HepG2 (cell line): ENCODE measurements around the gene PLXNB2. TPM values are rescaled to one million over a fixed set of nuclear protein-coding genes. Genes with fewer than 3 reads are reported as not detected.
A peak's percentile ranks its signal among the peaks of the same experiment; 100 is the strongest.

Source experiments
- ATAC-seq: fragments of 200-7000 bp; cut with Tn5 transposase; 3 replicates; pipeline ENCODE4 v1.9.1; 2020; ENCODE audit warnings: mild to moderate bottlenecking, moderate library complexity
- BruUV-seq: library from RNA; stranded (reverse); fragments of 400-500 nt; replicated peaks from 2 replicates; lab custom pipeline; 2021; lab: Mats Ljungman, UMichigan
- CTCF ChIA-PET: fragments of 300-600 bp; formaldehyde crosslinking; extraction: SDS; loops from one replicate; lab custom pipeline; 2021; ENCODE audit warnings: low total read pairs, inconsistent platforms, low intra/inter-chr PET ratio; lab: Yijun Ruan, JAX
- POLR2A ChIA-PET: fragments of 350-600 bp; sonication (Branson Sonifier 250); formaldehyde crosslinking; loops from one replicate; lab custom pipeline; 2020; ENCODE audit warnings: antibody characterized with exemption, inconsistent platforms; lab: Yijun Ruan, JAX
- DNase-seq: peaks from one replicate; pipeline ENCODE4 v3.0.0-alpha.2; 2015; ENCODE audit warnings: low spot score
- FAIRE-seq: peaks from 3 replicates; lab custom pipeline; 2011; peaks lifted over from hg19 to GRCh38; lab: Jason Lieb, UNC
- H2AFZ ChIP-seq: one replicate; pipeline ENCODE4 v1.6.1; 2011; ENCODE audit warnings: low read length, inconsistent platforms
- H3K27ac ChIP-seq: fragments of 300-600 bp; 3 replicates; pipeline ENCODE4 v1.8.0; 2011; ENCODE audit warnings: mixed run types, mild to moderate bottlenecking, mixed read lengths, low read length, inconsistent platforms; ENCODE audit not compliant: insufficient read depth; ENCODE audit errors: extremely low read length
- H3K27me3 ChIP-seq, 2 experiments: fragments of 200-600 bp in 1 of 2; 2 replicates in 1 of 2; 3 replicates in 1 of 2; pipeline versions ENCODE4 v1.6.0 to v1.8.0; 2011; ENCODE audit warnings: low read length in 2 of 2, mild to moderate bottlenecking in 2 of 2, moderate library complexity in 2 of 2, inconsistent platforms in 1 of 2; ENCODE audit not compliant: insufficient read depth in 2 of 2, control insufficient read depth in 1 of 2
- H3K36me3 ChIP-seq, 2 experiments: fragments of 200-600 bp in 1 of 2; replicated peaks in 1 of 2; 2 replicates in 1 of 2; 3 replicates in 1 of 2; pipeline versions ENCODE4 v1.5.1 to v1.8.0; 2011; ENCODE audit warnings: low read length in 2 of 2, inconsistent platforms in 1 of 2; ENCODE audit not compliant: insufficient read depth in 2 of 2, control insufficient read depth in 1 of 2
- H3K4me1 ChIP-seq: 2 replicates; pipeline ENCODE4 v1.5.1; 2012; ENCODE audit warnings: low read length, inconsistent platforms; ENCODE audit not compliant: insufficient read depth
- H3K4me2 ChIP-seq: 2 replicates; pipeline ENCODE4 v1.6.0; 2011; ENCODE audit warnings: low read depth, low read length, inconsistent platforms
- H3K4me3 ChIP-seq, 3 experiments: fragments of 200-600 bp in 1 of 3; sonication (generic), shearing (Covaris generic) in 1 of 3; replicated peaks in 1 of 3; 2 replicates each; pipeline ENCODE4 v1.5.1; 2011 to 2016; ENCODE audit warnings: low read length in 3 of 3, inconsistent platforms in 2 of 3, low read depth in 2 of 3, mild to moderate bottlenecking in 2 of 3, control low read depth in 1 of 3, mixed read lengths in 1 of 3; ENCODE audit not compliant: insufficient read depth in 1 of 3
- H3K79me2 ChIP-seq: one replicate; pipeline ENCODE4 v1.6.1; 2011; ENCODE audit warnings: low read length, inconsistent platforms; ENCODE audit not compliant: insufficient read depth
- H3K9ac ChIP-seq: 2 replicates; pipeline ENCODE4 v1.6.0; 2011; ENCODE audit warnings: mild to moderate bottlenecking, low read depth, low read length, inconsistent platforms; ENCODE audit not compliant: insufficient read depth
- H3K9me3 ChIP-seq: 2 replicates; pipeline ENCODE4 v1.5.1; 2012; ENCODE audit warnings: mild to moderate bottlenecking, low read length
- H4K20me1 ChIP-seq: 2 replicates; pipeline ENCODE4 v1.6.0; 2011; ENCODE audit warnings: inconsistent platforms, mild to moderate bottlenecking, low read length, moderate library complexity; ENCODE audit not compliant: insufficient read depth
- EEA1 ChIP-seq: sonication (generic); formaldehyde crosslinking; IDR thresholded peaks from 2 replicates; pipeline ENCODE4 v1.5.1; 2020; ENCODE audit warnings: mild to moderate bottlenecking, missing genetic modification reagents, borderline replicate concordance
- MED13 ChIP-seq: sonication (generic); formaldehyde crosslinking; IDR thresholded peaks from 2 replicates; pipeline ENCODE4 v1.5.0; 2020; ENCODE audit warnings: missing genetic modification reagents
- MXI1 ChIP-seq: IDR thresholded peaks from 3 replicates; pipeline ENCODE4 v1.6.1; 2012; ENCODE audit warnings: low read depth, low read length, inconsistent platforms, borderline replicate concordance
- PCBP1 ChIP-seq: fragments of 200-400 bp; formaldehyde crosslinking; IDR thresholded peaks from 2 replicates; pipeline ENCODE4 v1.6.1; 2017; ENCODE audit warnings: mild to moderate bottlenecking, low read depth, low read length, borderline replicate concordance
- RBM22 ChIP-seq: fragments of 200-400 bp; formaldehyde crosslinking; optimal IDR thresholded peaks from 2 replicates; pipeline ENCODE3; 2017; ENCODE audit warnings: mild to moderate bottlenecking, low read length, moderate library complexity
- RFX1 ChIP-seq: fragments of 450-650 bp; IDR thresholded peaks from 2 replicates; pipeline ENCODE4 v1.6.1; 2017
- SNAI1 ChIP-seq: sonication (generic); formaldehyde crosslinking; IDR thresholded peaks from 2 replicates; pipeline ENCODE4 v1.5.0; 2020; ENCODE audit warnings: mild to moderate bottlenecking, missing genetic modification reagents, borderline replicate concordance
- SP5 ChIP-seq: IDR thresholded peaks from 2 replicates; pipeline ENCODE4 v1.6.1; 2016; ENCODE audit warnings: low read depth, borderline replicate concordance
- ZNF460 ChIP-seq: sonication (generic); formaldehyde crosslinking; IDR thresholded peaks from 2 replicates; pipeline ENCODE4 v1.5.1; 2020; ENCODE audit warnings: missing genetic modification reagents, mild to moderate bottlenecking, borderline replicate concordance
- ZNF567 ChIP-seq: sonication (generic); formaldehyde crosslinking; IDR thresholded peaks from 2 replicates; pipeline ENCODE4 v1.8.1; 2023; ENCODE audit warnings: mild to moderate bottlenecking, missing genetic modification reagents, borderline replicate concordance
- WGBS: methylation state at CpG from one replicate; pipeline ENCODE4 v1.1.6; 2017; ENCODE audit warnings: low lambda C conversion rate; 5-methylcytosine and 5-hydroxymethylcytosine counted together
- in situ Hi-C: cut with HindIII; loops from 2 replicates; pipeline ENCODE4 v1.10.0; 2017; ENCODE audit warnings: low pct_unique_long_range_greater_than_20kb; ENCODE audit not compliant: extremely low pct_ligation_motif_present
- intact Hi-C: fragments of 100-400 bp; cut with micrococcal nuclease; formaldehyde crosslinking; loops from one replicate; pipeline ENCODE4 v1.10.0; 2022; ENCODE audit not compliant: unreplicated experiment
- polyA plus RNA-seq, 8 experiments: library from polyadenylated mRNA; depleted of rRNA in 3 of 8; stranded (reverse) in 7 of 8; unstranded in 1 of 8; fragments of >200 nt; fragmentation: Illumina TruSeq in 4 of 8; extraction: Trizol in 4 of 8; gene quantifications; 2 replicates each; pipeline versions ENCODE4 v1.2.1 to v1.2.3, GENCODE V29; 2011 to 2016; ENCODE audit warnings: low read depth in 4 of 8, missing spikeins in 1 of 8, mixed read lengths in 1 of 8; ENCODE audit not compliant: insufficient read depth in 1 of 8
- total RNA-seq, 5 experiments: library from RNA; depleted of rRNA; stranded (reverse); fragments of >200 nt; fragmentation: Illumina TruSeq; extraction: Trizol; gene quantifications; 2 replicates each; pipeline ENCODE4 v1.2.3, GENCODE V29; 2016; ENCODE audit warnings: low read depth in 1 of 5

The PLXNB2 gene
- total and polyA plus RNA-seq, 2 of the 13 experiments (the other 11 are each of a cell fraction or from before 2014, with no cell fraction given), result 32.6 to 68.9 TPM

- H3K9ac ChIP-seq, result no peak overlapping the region
- H3K4me1 ChIP-seq, result peaks cover 39% of the 10 kb centered on the region
- no peak overlapping the region for H2AFZ ChIP-seq
- H3K27ac ChIP-seq, result no peak overlapping the region
- ChIA-PET POLR2A (interaction anchor here (1.2 to 1.6 kb wide), 2 partner anchors 9 to 22 kb away, joined by 3 to 7 read pairs; no protein-coding TSS in a partner anchor), CTCF (interaction anchor here (0.9 to 2.3 kb wide), 3 partner anchors 20 to 70 kb away, joined by 3 to 8 read pairs (median 3); partner anchors contain the start of gene PPP6R2)
- BruUV-seq, result no TSS peak
- peaks cover 10 to 32% of the 10 kb centered on the region in 2 experiments for H3K27me3 ChIP-seq
- WGBS, result 76% methylated on average over 10 of the region's 26 CpGs
- no peak for ATAC-seq
- intact Hi-C loops (no loop called here), in situ Hi-C loops (no loop called here)
- H4K20me1 ChIP-seq, result peaks cover 10% of the 10 kb centered on the region; the same call in 1 of the 2 replicates
- no peak overlapping the region; the same call in 1 of the 2 replicates for H3K4me2 ChIP-seq
- no peaks in the 10 kb centered on the region for H3K79me2 ChIP-seq
- H3K9me3 ChIP-seq, result no peaks in the 10 kb centered on the region
- peaks cover 1 to 6% of the 10 kb centered on the region in 2 experiments; a peak in 3 of 5 replicates for H3K36me3 ChIP-seq
- no peak for DNase-seq
- peak overlapping the region in 1 of 3 experiments; percentile 62; a peak in 1 of 6 replicates for H3K4me3 ChIP-seq
- 0 out of 2 replicates have a peak, but pooled peaks have one; percentile 27 for TF ChIP-seq PCBP1
- peak; percentile 48 for TF ChIP-seq RBM22
- TF ChIP-seq EEA1 (CRISPR knock-in tag), result no peak
- no peak for FAIRE-seq
Measured at GRCh38 chr22:50272044-50272802, 35.2 kb downstream of the PLXNB2 start.

- Histone ChIP-seq H3K4me1 (peaks cover 39% of the 10 kb centered on the region), H3K4me3 (peak overlapping the region; percentile 28 to 62 (median 43); a peak in 4 of 6 replicates), H3K27ac (no peak overlapping the region), H3K36me3 (peaks cover 0 to 4% of the 10 kb centered on the region in 2 experiments; a peak in 3 of 5 replicates), H4K20me1 (peaks cover 10% of the 10 kb centered on the region; the same call in 1 of the 2 replicates), H3K27me3 (peaks cover 10 to 36% of the 10 kb centered on the region in 2 experiments), H3K9me3 (no peaks in the 10 kb centered on the region), H3K4me2 (peak overlapping the region; percentile 74), H3K79me2 (no peaks in the 10 kb centered on the region), H2AFZ (no peak overlapping the region), H3K9ac (no peak overlapping the region)
- peak; percentile 34 for DNase-seq
- no peak for FAIRE-seq
- peak; percentile 45 for ATAC-seq
- POLR2A ChIA-PET, result interaction anchor here (1.2 to 1.6 kb wide), 2 partner anchors 9 to 23 kb away, joined by 3 to 7 read pairs; no protein-coding TSS in a partner anchor
- 0% methylated on average over 4 of the region's 45 CpGs for WGBS
- CTCF ChIA-PET, result interaction anchor here (0.7 to 2.3 kb wide), 4 partner anchors 19 to 71 kb away, joined by 3 to 8 read pairs (median 3); partner anchors contain the start of genes DENND6B and PPP6R2
- BruUV-seq, result no TSS peak
- intact Hi-C loops (loop anchor here (2.0 kb wide), 1 partner anchor 71 kb away; the partner anchor contains the start of gene PPP6R2), in situ Hi-C loops (no loop called here)
- TF ChIP-seq SP5 (CRISPR knock-in tag), result 0 out of 2 replicates have a peak, but pooled peaks have one; percentile 47
- no peak for TF ChIP-seq ZNF567 (CRISPR knock-in tag)
- TF ChIP-seq MXI1, result peak; percentile 65; the same call in 1 of the 3 replicates
- peak; percentile 61; the same call in 1 of the 2 replicates for TF ChIP-seq RFX1
- TF ChIP-seq MED13 (CRISPR knock-in tag), result no peak
- TF ChIP-seq SNAI1, result no peak
- no peak for TF ChIP-seq ZNF460 (CRISPR knock-in tag)
Measured at GRCh38 chr22:50271519-50271970, 35.9 kb downstream of the PLXNB2 start.
